H1 (cell line): Measurements from ENCODE around the gene DCLK1. TPM values are rescaled to one million over a fixed set of nuclear protein-coding genes. Genes with fewer than 3 reads are reported as not detected.

ENCODE experiments used
- CTCF ChIA-PET: fragments of 300-600 bp; sonication (Branson Sonifier 250); formaldehyde crosslinking; loops from one replicate; lab custom pipeline; 2021; ENCODE audit not compliant: partially characterized antibody; lab: Charles Lee
- POLR2A ChIA-PET: fragments of 300-600 bp; sonication (Branson Sonifier 250); formaldehyde crosslinking; loops from one replicate; lab custom pipeline; 2021; ENCODE audit warnings: inconsistent platforms; ENCODE audit not compliant: partially characterized antibody; lab: Charles Lee
- DNase-seq, 2 experiments: peaks; one replicate each; pipeline versions ENCODE4 v3.0.0 to v3.0.0-alpha.2; 2010 to 2022; ENCODE audit warnings: low spot score in 2 of 2, low read depth in 1 of 2, mixed read lengths in 1 of 2
- FAIRE-seq: peaks from 2 replicates; lab custom pipeline; 2011; peaks lifted over from hg19 to GRCh38; lab: Jason Lieb, UNC
- H2AFZ ChIP-seq: 2 replicates; pipeline ENCODE4 v1.8.1; 2012; ENCODE audit warnings: low read length, inconsistent platforms
- H2AK5ac ChIP-seq: 2 replicates; pipeline ENCODE4 v1.6.1; 2013; ENCODE audit warnings: low read depth, low read length
- H2BK120ac ChIP-seq: replicated peaks from 2 replicates; pipeline ENCODE3; 2013; ENCODE audit warnings: low read depth, low read length, inconsistent platforms
- H2BK12ac ChIP-seq: 2 replicates; pipeline ENCODE4 v1.6.1; 2013; ENCODE audit warnings: low read depth, low read length
- H2BK15ac ChIP-seq: 2 replicates; pipeline ENCODE4 v1.6.1; 2013; ENCODE audit warnings: low read length
- H2BK20ac ChIP-seq: 2 replicates; pipeline ENCODE4 v1.6.1; 2013; ENCODE audit warnings: low read length
- H2BK5ac ChIP-seq: 2 replicates; pipeline ENCODE4 v1.6.1; 2013; ENCODE audit warnings: low read depth, low read length
- H3K14ac ChIP-seq: 2 replicates; pipeline ENCODE4 v1.6.1; 2013; ENCODE audit warnings: inconsistent platforms; ENCODE audit not compliant: insufficient read length
- H3K18ac ChIP-seq: 2 replicates; pipeline ENCODE4 v1.6.1; 2013; ENCODE audit warnings: low read length; ENCODE audit errors: extremely low read depth
- H3K23ac ChIP-seq: 2 replicates; pipeline ENCODE4 v1.6.1; 2013; ENCODE audit warnings: inconsistent platforms; ENCODE audit not compliant: insufficient read length
- H3K23me2 ChIP-seq: 2 replicates; pipeline ENCODE4 v1.6.1; 2013; ENCODE audit warnings: low read depth, low read length
- H3K27ac ChIP-seq: 2 replicates; pipeline ENCODE4 v1.6.1; 2011; ENCODE audit warnings: low read depth, low read length, inconsistent platforms
- H3K27me3 ChIP-seq, 4 experiments: replicated peaks in 1 of 4; 1 replicate in 1 of 4; 2 replicates in 3 of 4; pipeline versions ENCODE4 v1.6.1 to v1.8.1; 2011 to 2013; ENCODE audit warnings: low read length in 3 of 4, mild to moderate bottlenecking in 3 of 4, inconsistent platforms in 2 of 4, mixed read lengths in 2 of 4, moderate library complexity in 1 of 4; ENCODE audit not compliant: control insufficient read depth in 3 of 4, insufficient read depth in 3 of 4; ENCODE audit errors: extremely low read depth in 1 of 4
- H3K36me3 ChIP-seq, 4 experiments: 2 replicates each; pipeline versions ENCODE4 v1.6.1 to v1.8.1; 2011 to 2013; ENCODE audit warnings: mild to moderate bottlenecking in 4 of 4, low read length in 3 of 4, moderate library complexity in 2 of 4, control low read depth in 1 of 4, inconsistent platforms in 1 of 4; ENCODE audit not compliant: insufficient read depth in 4 of 4, control insufficient read depth in 2 of 4
- H3K4ac ChIP-seq: replicated peaks from 2 replicates; pipeline ENCODE3; 2013; ENCODE audit warnings: low read length, low read depth, mixed read lengths, inconsistent platforms; ENCODE audit not compliant: insufficient read length
- H3K4me1 ChIP-seq, 4 experiments: replicated peaks in 1 of 4; 1 replicate in 1 of 4; 2 replicates in 3 of 4; pipeline versions ENCODE4 v1.6.1 to v1.8.1; 2011 to 2013; ENCODE audit warnings: low read length in 3 of 4, inconsistent platforms in 2 of 4, mixed read lengths in 1 of 4; ENCODE audit not compliant: insufficient read depth in 4 of 4, control insufficient read depth in 3 of 4
- H3K4me2 ChIP-seq, 2 experiments: 2 replicates each; pipeline versions ENCODE4 v1.6.1 to v1.8.1; 2011 to 2013; ENCODE audit warnings: low read depth in 2 of 2, low read length in 2 of 2, control low read depth in 1 of 2, inconsistent platforms in 1 of 2, mild to moderate bottlenecking in 1 of 2; ENCODE audit not compliant: insufficient read depth in 1 of 2
- H3K4me3 ChIP-seq, 4 experiments: fragments of 200-600, 300-600 bp in 1 of 4; sonication (generic), shearing (Covaris generic), sonication (Bioruptor Twin) in 1 of 4; 2 replicates each; pipeline versions ENCODE4 v1.5.1 to v1.8.1; 2011 to 2016; ENCODE audit warnings: low read length in 4 of 4, low read depth in 3 of 4, control low read depth in 2 of 4, inconsistent platforms in 2 of 4, mild to moderate bottlenecking in 2 of 4, mixed read lengths in 1 of 4, moderate library complexity in 1 of 4; ENCODE audit not compliant: insufficient read depth in 2 of 4; ENCODE audit errors: extremely low read depth in 1 of 4
- H3K56ac ChIP-seq: replicated peaks from 2 replicates; pipeline ENCODE3; 2013; ENCODE audit warnings: low read depth, mild to moderate bottlenecking, mixed read lengths, low read length, inconsistent platforms; ENCODE audit not compliant: insufficient read length
- H3K79me1 ChIP-seq: 2 replicates; pipeline ENCODE4 v1.6.1; 2013; ENCODE audit warnings: low read depth, low read length, control low read depth
- H3K79me2 ChIP-seq, 2 experiments: 2 replicates each; pipeline versions ENCODE4 v1.6.1 to v1.8.1; 2012 to 2013; ENCODE audit warnings: low read length in 2 of 2, mild to moderate bottlenecking in 2 of 2, inconsistent platforms in 1 of 2; ENCODE audit not compliant: insufficient read depth in 2 of 2, control insufficient read depth in 1 of 2
- H3K9ac ChIP-seq, 4 experiments: replicated peaks in 1 of 4; 1 replicate in 1 of 4; 2 replicates in 3 of 4; pipeline versions ENCODE4 v1.6.1 to v1.8.1; 2011 to 2013; ENCODE audit warnings: low read depth in 3 of 4, low read length in 3 of 4, control low read depth in 2 of 4, mild to moderate bottlenecking in 2 of 4, moderate library complexity in 2 of 4, inconsistent platforms in 1 of 4; ENCODE audit errors: extremely low read depth in 1 of 4
- H3K9me3 ChIP-seq, 2 experiments: 2 replicates each; pipeline versions ENCODE4 v1.6.1 to v1.8.1; 2012 to 2013; ENCODE audit warnings: mild to moderate bottlenecking in 2 of 2, moderate library complexity in 2 of 2, control low read depth in 1 of 2, inconsistent platforms in 1 of 2, low read depth in 1 of 2, low read length in 1 of 2, mixed read lengths in 1 of 2; ENCODE audit not compliant: insufficient read depth in 2 of 2
- H4K20me1 ChIP-seq, 2 experiments: replicated peaks in 1 of 2; 2 replicates each; pipeline versions ENCODE3 to v1.8.1; 2011 to 2013; ENCODE audit warnings: inconsistent platforms in 2 of 2, low read length in 2 of 2, mild to moderate bottlenecking in 1 of 2; ENCODE audit not compliant: insufficient read depth in 2 of 2, control insufficient read depth in 1 of 2
- H4K5ac ChIP-seq: 2 replicates; pipeline ENCODE4 v1.6.1; 2013; ENCODE audit warnings: low read length, low read depth, mixed read lengths, inconsistent platforms; ENCODE audit not compliant: insufficient read length
- H4K8ac ChIP-seq: 2 replicates; pipeline ENCODE4 v1.8.0; 2013; ENCODE audit warnings: mild to moderate bottlenecking, moderate library complexity, low read length, inconsistent platforms; ENCODE audit not compliant: insufficient read depth; ENCODE audit errors: extremely low read depth
- H4K91ac ChIP-seq: replicated peaks from 2 replicates; pipeline ENCODE3; 2013; ENCODE audit warnings: low read length, mixed read lengths, inconsistent platforms; ENCODE audit not compliant: insufficient read length
- CEBPB ChIP-seq: IDR thresholded peaks from 2 replicates; pipeline ENCODE4 v1.6.1; 2012; ENCODE audit warnings: low read depth, low read length
- EGR1 ChIP-seq: IDR thresholded peaks from 2 replicates; pipeline ENCODE4 v1.6.1; 2011; ENCODE audit warnings: low read depth, low read length, borderline replicate concordance
- EP300 ChIP-seq, 2 experiments: IDR thresholded peaks; 1 replicate in 1 of 2; 2 replicates in 1 of 2; pipeline ENCODE4 v1.6.1; 2011 to 2012; ENCODE audit warnings: low read depth in 2 of 2, low read length in 2 of 2, mild to moderate bottlenecking in 2 of 2, borderline replicate concordance in 1 of 2, inconsistent platforms in 1 of 2, moderate library complexity in 1 of 2
- HDAC2 ChIP-seq, 2 experiments: fragments of 300-600 bp in 1 of 2; sonication (generic) in 1 of 2; IDR thresholded peaks; 2 replicates each; pipeline ENCODE4 v1.6.1; 2011 to 2012; ENCODE audit warnings: low read depth in 2 of 2, low read length in 2 of 2, mild to moderate bottlenecking in 2 of 2, moderate library complexity in 2 of 2, borderline replicate concordance in 1 of 2, inconsistent platforms in 1 of 2
- HDAC6 ChIP-seq: IDR thresholded peaks from one replicate; pipeline ENCODE4 v1.7.1; 2012; ENCODE audit warnings: low read depth, mild to moderate bottlenecking, inconsistent platforms, low read length, moderate library complexity
- KDM1A ChIP-seq: fragments of 200-600, 300-600 bp; sonication (generic); IDR thresholded peaks from 2 replicates; pipeline ENCODE4 v1.7.1; 2016; ENCODE audit warnings: mild to moderate bottlenecking, low read length, borderline replicate concordance
- POLR2AphosphoS5 ChIP-seq: IDR thresholded peaks from 2 replicates; pipeline ENCODE4 v1.6.1; 2011; ENCODE audit warnings: low read depth, low read length
- RNF2 ChIP-seq: fragments of 200-900, 300-1000 bp; sonication (generic); IDR thresholded peaks from 2 replicates; pipeline ENCODE4 v1.7.1; 2016; ENCODE audit warnings: borderline replicate concordance, low read depth, mild to moderate bottlenecking, antibody characterized with exemption, low read length; ENCODE audit not compliant: poor library complexity, severe bottlenecking; ENCODE audit errors: missing control alignments
- SIN3A ChIP-seq, 2 experiments: IDR thresholded peaks in 1 of 2; conservative IDR thresholded peaks in 1 of 2; 2 replicates each; pipeline ENCODE4 v1.6.1; 2011 to 2012; ENCODE audit warnings: low read length in 2 of 2, improper control_type of control experiment in 1 of 2, low read depth in 1 of 2, mild to moderate bottlenecking in 1 of 2
- TEAD4 ChIP-seq: IDR thresholded peaks from 2 replicates; pipeline ENCODE4 v1.6.1; 2012; ENCODE audit warnings: low read depth, low read length, inconsistent platforms, mixed read lengths
- WGBS, 2 experiments: shearing (Covaris generic) in 1 of 2; methylation state at CpG; one replicate each; pipeline versions ENCODE4 v1.1.6 to v1.1.7; 2013 to 2015; ENCODE audit warnings: low lambda C conversion rate in 2 of 2, mixed read lengths in 2 of 2, inconsistent platforms in 1 of 2, low coverage in 1 of 2, missing lambda C conversion rate in 1 of 2; ENCODE audit not compliant: insufficient replicate concordance in 2 of 2, insufficient coverage in 1 of 2, insufficient read length in 1 of 2; ENCODE audit errors: extremely low coverage in 1 of 2, missing lambda C conversion rate in 1 of 2; 5-methylcytosine and 5-hydroxymethylcytosine counted together
- polyA plus RNA-seq, 7 experiments: library from polyadenylated mRNA; depleted of rRNA in 3 of 7; stranded (reverse) in 5 of 7; unstranded in 2 of 7; fragments of >200 nt in 5 of 7; fragments of 200-250 nt in 2 of 7; gene quantifications; 1 replicate in 5 of 7; 2 replicates in 1 of 7; 4 replicates in 1 of 7; pipeline versions ENCODE4 v1.2.1 to v1.2.3, GENCODE V29; 2011 to 2013; ENCODE audit warnings: missing spikeins in 2 of 7, mixed read lengths in 2 of 7
- total RNA-seq: library from RNA; stranded (reverse); fragmentation: NEBNext Ultra II Directional; extraction: Animal tissue kit (Norgen Biotek cat#: 25700); gene quantifications from 2 replicates; pipeline ENCODE4 v1.2.1, GENCODE V29; 2021
- TF ChIP-seq, protein P1 (sequence below): IDR thresholded peaks from 2 replicates; pipeline ENCODE4 v1.6.1; 2012; ENCODE audit warnings: inconsistent platforms

The DCLK1 gene
- total and polyA plus RNA-seq, 2 of the 8 experiments (the other 6 are each of a cell fraction or from before 2014, with no cell fraction given), result 22.8 to 41.0 TPM

DNA sequence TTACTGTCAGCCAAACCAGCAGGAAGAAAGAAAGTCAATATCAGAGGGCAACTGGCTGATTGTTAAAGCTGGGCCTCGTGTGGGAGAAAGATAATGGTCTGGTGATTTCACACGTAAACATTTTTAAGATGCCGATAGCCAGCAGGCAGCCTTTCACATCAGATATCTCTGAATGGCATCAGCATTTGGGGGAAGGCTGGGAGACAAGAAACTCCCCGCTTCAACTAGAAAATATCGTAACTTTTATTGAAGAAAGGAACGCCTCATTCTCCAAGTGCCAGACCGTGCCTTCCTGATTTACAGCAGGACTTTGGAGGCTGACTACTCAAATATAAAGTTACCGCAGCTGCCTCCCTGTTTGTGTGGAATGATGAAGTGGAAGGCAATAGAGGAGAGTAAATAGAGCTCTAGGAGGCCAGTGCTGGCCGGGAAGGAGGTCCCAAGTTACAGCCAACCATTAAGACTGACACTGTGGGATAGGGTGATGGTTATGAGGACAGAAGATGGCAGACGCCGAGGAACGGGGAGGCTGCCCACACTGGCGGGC is 370.4 kb downstream of the DCLK1 start:
- H3K79me1 ChIP-seq, result no peaks in the 10 kb centered on the region
- no peak overlapping the region for H3K27ac ChIP-seq
- no peak overlapping the region for H2BK120ac ChIP-seq
- peak overlapping the region; percentile 100 for H3K56ac ChIP-seq
- H3K9me3 ChIP-seq, result peaks cover 3 to 17% of the 10 kb centered on the region in 2 experiments; a peak in 1 of 4 replicates
- no peak overlapping the region for H3K14ac ChIP-seq
- H2BK15ac ChIP-seq, result no peak overlapping the region
- 90% methylated on average over 13 of the region's 13 CpGs; no CpG with 5 or more reads in 1 of the 2 experiments for WGBS, 2 experiments
- ChIA-PET CTCF (no interaction called here), POLR2A (no interaction called here)
- no peak overlapping the region for H3K4me2 ChIP-seq
- H3K23ac ChIP-seq, result no peak overlapping the region
- H4K91ac ChIP-seq, result no peak overlapping the region
- H3K4me3 ChIP-seq, result no peak overlapping the region
- no peak for DNase-seq
- H3K4me1 ChIP-seq, result no peaks in the 10 kb centered on the region; a peak in 1 of 7 replicates
- no peak overlapping the region for H2BK20ac ChIP-seq
- no peak overlapping the region for H3K18ac ChIP-seq
- no peak overlapping the region for H2BK12ac ChIP-seq
- peaks cover 0 to 16% of the 10 kb centered on the region in 2 experiments for H4K20me1 ChIP-seq
- H3K27me3 ChIP-seq, result no peaks in the 10 kb centered on the region
- H3K36me3 ChIP-seq, result no peaks in the 10 kb centered on the region
- H4K5ac ChIP-seq, result no peak overlapping the region
- no peak overlapping the region for H3K4ac ChIP-seq
- H3K79me2 ChIP-seq, result no peaks in the 10 kb centered on the region
- H2AFZ ChIP-seq, result no peak overlapping the region
- H2BK5ac ChIP-seq, result no peak overlapping the region
- H2AK5ac ChIP-seq, result no peak overlapping the region
- no peak overlapping the region for H3K9ac ChIP-seq
- no peak overlapping the region for H4K8ac ChIP-seq
- H3K23me2 ChIP-seq, result peaks cover 25% of the 10 kb centered on the region
- FAIRE-seq, result no peak
- TF ChIP-seq HDAC6 (no peak), TEAD4 (no peak), EGR1 (no peak), POLR2AphosphoS5 (no peak), EP300 (IDR thresholded peaks at IDR 0.05; ENCODE audit: borderline replicate concordance in 1 of 2, low read depth in 2 of 2, low read length in 2 of 2) (no peak), RNF2 (no peak), CEBPB (no peak), SIN3A (conservative IDR thresholded peaks at IDR 0.05 in 1 of 2, IDR thresholded peaks at IDR 0.05 in 1 of 2; ENCODE audit: low read depth in 1 of 2, low read length in 2 of 2) (no peak), KDM1A (no peak), HDAC2 (IDR thresholded peaks at IDR 0.05; ENCODE audit: borderline replicate concordance in 1 of 2, low read depth in 2 of 2, low read length in 2 of 2) (no peak)
- TF ChIP-seq, protein P1, sequence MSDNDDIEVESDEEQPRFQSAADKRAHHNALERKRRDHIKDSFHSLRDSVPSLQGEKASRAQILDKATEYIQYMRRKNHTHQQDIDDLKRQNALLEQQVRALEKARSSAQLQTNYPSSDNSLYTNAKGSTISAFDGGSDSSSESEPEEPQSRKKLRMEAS, result no peak
